Neural cell (in vitro differentiated cells): ENCODE measurements around the gene LSAMP.

Source experiments
- EP300 ChIP-seq: fragments of 450-650 bp; conservative IDR thresholded peaks from 2 replicates; pipeline ENCODE4 v1.6.1; 2014; ENCODE audit warnings: antibody characterized with exemption, mild to moderate bottlenecking, moderate library complexity; ENCODE audit not compliant: poor library complexity, severe bottlenecking
- EZH2 ChIP-seq: fragments of 200-600, 300-800 bp; shearing (Covaris generic), sonication (generic); IDR thresholded peaks from 2 replicates; pipeline ENCODE4 v1.6.1; 2014; ENCODE audit warnings: antibody characterized with exemption, low read length, borderline replicate concordance, mild to moderate bottlenecking; ENCODE audit not compliant: insufficient read depth, poor library complexity, severe bottlenecking
- MXI1 ChIP-seq: fragments of 450-650 bp; conservative IDR thresholded peaks from 2 replicates; pipeline ENCODE4 v1.6.1; 2014; ENCODE audit warnings: antibody characterized with exemption, mild to moderate bottlenecking; ENCODE audit not compliant: poor library complexity, severe bottlenecking
- POLR2AphosphoS5 ChIP-seq: IDR thresholded peaks from 2 replicates; pipeline ENCODE4 v1.6.1; 2012
- RAD21 ChIP-seq: fragments of 450-650 bp; conservative IDR thresholded peaks from 2 replicates; pipeline ENCODE4 v1.6.1; 2014; ENCODE audit warnings: antibody characterized with exemption, mild to moderate bottlenecking, moderate library complexity
- TAF1 ChIP-seq: IDR thresholded peaks from 2 replicates; pipeline ENCODE4 v1.6.1; 2012; ENCODE audit warnings: low read depth
- TF ChIP-seq, protein P1 (sequence below): fragments of 450-650 bp; IDR thresholded peaks from 2 replicates; pipeline ENCODE4 v1.5.1; 2014; ENCODE audit warnings: antibody characterized with exemption, mild to moderate bottlenecking, moderate library complexity; ENCODE audit not compliant: poor library complexity, severe bottlenecking

DNA sequence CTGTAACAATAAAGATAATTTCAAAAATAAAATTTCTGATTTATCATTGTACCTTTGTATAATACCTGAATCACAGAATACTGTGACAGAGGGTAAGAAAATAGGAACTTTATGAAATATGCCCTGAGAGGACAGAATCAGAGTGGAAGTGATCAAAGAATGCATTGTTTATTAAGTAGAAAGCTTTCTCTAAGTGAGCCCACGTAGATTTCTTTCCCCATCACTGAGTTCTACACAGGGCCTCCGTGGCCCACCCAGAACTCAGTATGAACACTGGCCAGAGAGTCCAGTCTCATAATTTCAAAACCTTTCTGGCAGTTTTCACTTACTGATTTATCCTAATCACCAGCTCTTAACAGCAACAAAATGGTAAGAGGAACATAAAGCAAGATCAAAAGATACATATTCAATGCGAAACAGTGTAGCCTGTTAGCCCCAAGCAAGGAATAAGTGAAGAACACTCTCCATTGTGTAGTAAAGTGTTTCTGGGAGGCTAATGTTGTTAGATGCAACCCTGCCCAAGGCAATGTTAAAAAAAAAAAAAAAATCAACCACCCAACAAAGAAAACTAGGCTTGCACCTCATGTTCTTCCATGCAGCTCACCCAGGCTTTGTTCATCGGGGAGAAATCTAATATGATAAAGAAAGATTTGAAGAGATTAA is 341.3 kb downstream of the LSAMP start:
- TF ChIP-seq, protein P1, sequence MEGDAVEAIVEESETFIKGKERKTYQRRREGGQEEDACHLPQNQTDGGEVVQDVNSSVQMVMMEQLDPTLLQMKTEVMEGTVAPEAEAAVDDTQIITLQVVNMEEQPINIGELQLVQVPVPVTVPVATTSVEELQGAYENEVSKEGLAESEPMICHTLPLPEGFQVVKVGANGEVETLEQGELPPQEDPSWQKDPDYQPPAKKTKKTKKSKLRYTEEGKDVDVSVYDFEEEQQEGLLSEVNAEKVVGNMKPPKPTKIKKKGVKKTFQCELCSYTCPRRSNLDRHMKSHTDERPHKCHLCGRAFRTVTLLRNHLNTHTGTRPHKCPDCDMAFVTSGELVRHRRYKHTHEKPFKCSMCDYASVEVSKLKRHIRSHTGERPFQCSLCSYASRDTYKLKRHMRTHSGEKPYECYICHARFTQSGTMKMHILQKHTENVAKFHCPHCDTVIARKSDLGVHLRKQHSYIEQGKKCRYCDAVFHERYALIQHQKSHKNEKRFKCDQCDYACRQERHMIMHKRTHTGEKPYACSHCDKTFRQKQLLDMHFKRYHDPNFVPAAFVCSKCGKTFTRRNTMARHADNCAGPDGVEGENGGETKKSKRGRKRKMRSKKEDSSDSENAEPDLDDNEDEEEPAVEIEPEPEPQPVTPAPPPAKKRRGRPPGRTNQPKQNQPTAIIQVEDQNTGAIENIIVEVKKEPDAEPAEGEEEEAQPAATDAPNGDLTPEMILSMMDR, result no peak
- TF ChIP-seq EZH2 (no peak), RAD21 (no peak), POLR2AphosphoS5 (no peak), MXI1 (no peak), TAF1 (no peak), EP300 (no peak)
